K562 (cell line): ENCODE measurements around the gene ARHGAP28. TPM values are rescaled to one million over a fixed set of nuclear protein-coding genes. Genes with fewer than 3 reads are reported as not detected.

Source experiments
- GATAD2B ChIP-seq: fragments of 450-650 bp; IDR thresholded peaks from 2 replicates; pipeline ENCODE4 v1.6.1; 2017; ENCODE audit warnings: mild to moderate bottlenecking, borderline replicate concordance
- HCFC1 ChIP-seq: IDR thresholded peaks from 2 replicates; pipeline ENCODE4 v1.6.1; 2012; ENCODE audit warnings: low read depth, low read length, improper control_type of control experiment
- KLF13 ChIP-seq: fragments of 450-650 bp; IDR thresholded peaks from 2 replicates; pipeline ENCODE4 v1.6.1; 2016; ENCODE audit warnings: missing genetic modification characterization, low read depth, mild to moderate bottlenecking, missing compliant biosample characterization, moderate library complexity, borderline replicate concordance
- MYC ChIP-seq, 2 experiments: fragments of 250-450 bp in 1 of 2; sonication (Bioruptor Pico) in 1 of 2; IDR thresholded peaks; 2 replicates each; pipeline versions ENCODE4 v1.5.1 to v1.6.1; 2012 to 2021; ENCODE audit warnings: low read depth in 2 of 2, borderline replicate concordance in 1 of 2, improper control_type of control experiment in 1 of 2, low read length in 1 of 2, mild to moderate bottlenecking in 1 of 2, moderate library complexity in 1 of 2
- SMARCA4 ChIP-seq: fragments of 450-650 bp; IDR thresholded peaks from 2 replicates; pipeline ENCODE4 v1.6.1; 2016
- SMARCE1 ChIP-seq: fragments of 450-650 bp; IDR thresholded peaks from 2 replicates; pipeline ENCODE4 v1.7.1; 2016; ENCODE audit warnings: mild to moderate bottlenecking
- TEAD4 ChIP-seq, 2 experiments: sonication (generic) in 1 of 2; formaldehyde crosslinking in 1 of 2; IDR thresholded peaks; 2 replicates each; pipeline versions ENCODE4 v1.6.1 to v1.8.0; 2012 to 2022; ENCODE audit warnings: borderline replicate concordance in 1 of 2, inconsistent platforms in 1 of 2, low read length in 1 of 2, mild to moderate bottlenecking in 1 of 2, missing genetic modification reagents in 1 of 2
- ZNF766 ChIP-seq: fragments of 200-800 bp; sonication (Bioruptor generic); conservative IDR thresholded peaks from 2 replicates; pipeline ENCODE4 v1.6.1; 2016; ENCODE audit warnings: missing genetic modification characterization, missing compliant biosample characterization
- polyA plus RNA-seq, 8 experiments: library from polyadenylated mRNA; depleted of rRNA in 4 of 8; stranded (reverse) in 5 of 8; unstranded in 3 of 8; fragments of >200 nt; fragmentation: Nextera tagmentation in 2 of 8; fragmentation: Illumina TruSeq in 1 of 8; extraction: Ambion mirVana in 2 of 8; extraction: Trizol in 1 of 8; gene quantifications; 2 replicates each; pipeline versions ENCODE4 v1.2.1 to v1.2.3, GENCODE V29; 2011 to 2014; ENCODE audit warnings: inconsistent platforms in 1 of 8, missing spikeins in 1 of 8
- total RNA-seq, 7 experiments: library from RNA; depleted of rRNA in 6 of 7; stranded (reverse); fragments of >200 nt in 6 of 7; fragmentation: Illumina TruSeq in 2 of 7; extraction: Trizol in 2 of 7; gene quantifications; 2 replicates each; pipeline versions ENCODE4 v1.2.1 to v1.2.3, GENCODE V29; 2011 to 2021; ENCODE audit warnings: low replicate concordance in 1 of 7
- TF ChIP-seq, protein P1 (sequence below): fragments of 450-650 bp; IDR thresholded peaks from 2 replicates; pipeline ENCODE4 v1.6.1; 2017; ENCODE audit warnings: antibody characterized with exemption, mild to moderate bottlenecking
- TF ChIP-seq, protein P2 (sequence below), 2 experiments: fragments of 450-650 bp; IDR thresholded peaks; 2 replicates each; pipeline ENCODE4 v1.6.1; 2016; ENCODE audit warnings: mild to moderate bottlenecking in 2 of 2, borderline replicate concordance in 1 of 2, low read depth in 1 of 2, moderate library complexity in 1 of 2
- TF ChIP-seq, protein P3 (sequence below), 2 experiments: fragments of 450-650 bp; conservative IDR thresholded peaks; 2 replicates each; pipeline ENCODE4 v1.6.1; 2017; ENCODE audit warnings: mild to moderate bottlenecking in 2 of 2, moderate library complexity in 2 of 2

The ARHGAP28 gene
- total and polyA plus RNA-seq, 9 of the 15 experiments (the other 6 are each of a cell fraction or from before 2014, with no cell fraction given): 0.93 to 5.9 (median 5.0) TPM

DNA sequence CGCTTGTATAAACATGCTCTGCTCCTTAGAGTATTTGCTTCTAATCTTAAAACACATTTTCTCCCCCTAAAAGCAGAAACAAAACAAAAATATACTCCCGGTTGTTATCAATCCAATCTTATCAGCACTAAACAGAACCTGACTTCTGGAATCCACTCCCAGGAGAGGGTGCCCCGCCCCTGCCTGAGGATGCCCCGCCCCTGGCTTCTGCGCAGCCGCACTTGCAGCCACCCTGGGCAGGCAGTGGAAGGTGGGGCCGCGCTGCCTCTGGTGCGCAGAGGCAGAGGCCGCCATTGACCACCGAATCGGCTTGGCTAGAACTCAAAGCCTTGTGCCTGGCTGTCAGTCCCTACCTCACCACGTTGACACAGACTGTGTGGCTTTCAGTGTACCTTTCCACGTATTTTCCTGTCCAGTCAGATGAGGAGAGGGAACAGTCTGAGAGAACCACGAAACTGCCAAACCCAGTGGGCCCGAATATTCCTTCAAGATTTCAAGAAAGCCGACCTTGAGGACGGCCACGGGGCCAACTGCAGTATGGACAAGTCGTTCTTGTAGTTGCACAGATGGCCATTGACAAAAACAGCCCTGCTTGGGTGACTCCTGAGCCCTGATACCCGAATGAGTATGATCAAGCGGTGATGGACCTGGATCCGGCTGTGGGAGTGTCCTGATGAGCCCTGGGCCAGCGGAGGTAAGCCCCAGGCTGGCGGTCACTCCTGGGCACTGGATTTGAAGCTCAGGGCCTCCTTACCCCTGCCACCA is 46.2 kb upstream of the ARHGAP28 start (continued):
- TF ChIP-seq MYC (IDR thresholded peaks at IDR 0.05; ENCODE audit: low read depth, low read length) (peak; percentile 76), MYC (CRISPR knock-in tag; IDR thresholded peaks at IDR 0.05; ENCODE audit: borderline replicate concordance, low read depth) (no peak), ZNF766 (CRISPR knock-in tag) (0 out of 2 replicates have a peak, but pooled peaks have one; percentile 46), HCFC1 (peak; percentile 49), TEAD4 (IDR thresholded peaks at IDR 0.05; ENCODE audit: low read length) (peak; percentile 92), TEAD4 (CRISPR knock-in tag; IDR thresholded peaks at IDR 0.05; ENCODE audit: borderline replicate concordance) (no peak), SMARCA4 (peak; percentile 96), SMARCE1 (peak; percentile 96), GATAD2B (0 out of 2 replicates have a peak, but pooled peaks have one; percentile 28), KLF13 (tag) (0 out of 2 replicates have a peak, but pooled peaks have one; percentile 27)
- TF ChIP-seq, protein P1, sequence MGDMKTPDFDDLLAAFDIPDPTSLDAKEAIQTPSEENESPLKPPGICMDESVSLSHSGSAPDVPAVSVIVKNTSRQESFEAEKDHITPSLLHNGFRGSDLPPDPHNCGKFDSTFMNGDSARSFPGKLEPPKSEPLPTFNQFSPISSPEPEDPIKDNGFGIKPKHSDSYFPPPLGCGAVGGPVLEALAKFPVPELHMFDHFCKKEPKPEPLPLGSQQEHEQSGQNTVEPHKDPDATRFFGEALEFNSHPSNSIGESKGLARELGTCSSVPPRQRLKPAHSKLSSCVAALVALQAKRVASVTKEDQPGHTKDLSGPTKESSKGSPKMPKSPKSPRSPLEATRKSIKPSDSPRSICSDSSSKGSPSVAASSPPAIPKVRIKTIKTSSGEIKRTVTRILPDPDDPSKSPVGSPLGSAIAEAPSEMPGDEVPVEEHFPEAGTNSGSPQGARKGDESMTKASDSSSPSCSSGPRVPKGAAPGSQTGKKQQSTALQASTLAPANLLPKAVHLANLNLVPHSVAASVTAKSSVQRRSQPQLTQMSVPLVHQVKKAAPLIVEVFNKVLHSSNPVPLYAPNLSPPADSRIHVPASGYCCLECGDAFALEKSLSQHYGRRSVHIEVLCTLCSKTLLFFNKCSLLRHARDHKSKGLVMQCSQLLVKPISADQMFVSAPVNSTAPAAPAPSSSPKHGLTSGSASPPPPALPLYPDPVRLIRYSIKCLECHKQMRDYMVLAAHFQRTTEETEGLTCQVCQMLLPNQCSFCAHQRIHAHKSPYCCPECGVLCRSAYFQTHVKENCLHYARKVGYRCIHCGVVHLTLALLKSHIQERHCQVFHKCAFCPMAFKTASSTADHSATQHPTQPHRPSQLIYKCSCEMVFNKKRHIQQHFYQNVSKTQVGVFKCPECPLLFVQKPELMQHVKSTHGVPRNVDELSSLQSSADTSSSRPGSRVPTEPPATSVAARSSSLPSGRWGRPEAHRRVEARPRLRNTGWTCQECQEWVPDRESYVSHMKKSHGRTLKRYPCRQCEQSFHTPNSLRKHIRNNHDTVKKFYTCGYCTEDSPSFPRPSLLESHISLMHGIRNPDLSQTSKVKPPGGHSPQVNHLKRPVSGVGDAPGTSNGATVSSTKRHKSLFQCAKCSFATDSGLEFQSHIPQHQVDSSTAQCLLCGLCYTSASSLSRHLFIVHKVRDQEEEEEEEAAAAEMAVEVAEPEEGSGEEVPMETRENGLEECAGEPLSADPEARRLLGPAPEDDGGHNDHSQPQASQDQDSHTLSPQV: peak; percentile 53
- TF ChIP-seq, protein P2, sequence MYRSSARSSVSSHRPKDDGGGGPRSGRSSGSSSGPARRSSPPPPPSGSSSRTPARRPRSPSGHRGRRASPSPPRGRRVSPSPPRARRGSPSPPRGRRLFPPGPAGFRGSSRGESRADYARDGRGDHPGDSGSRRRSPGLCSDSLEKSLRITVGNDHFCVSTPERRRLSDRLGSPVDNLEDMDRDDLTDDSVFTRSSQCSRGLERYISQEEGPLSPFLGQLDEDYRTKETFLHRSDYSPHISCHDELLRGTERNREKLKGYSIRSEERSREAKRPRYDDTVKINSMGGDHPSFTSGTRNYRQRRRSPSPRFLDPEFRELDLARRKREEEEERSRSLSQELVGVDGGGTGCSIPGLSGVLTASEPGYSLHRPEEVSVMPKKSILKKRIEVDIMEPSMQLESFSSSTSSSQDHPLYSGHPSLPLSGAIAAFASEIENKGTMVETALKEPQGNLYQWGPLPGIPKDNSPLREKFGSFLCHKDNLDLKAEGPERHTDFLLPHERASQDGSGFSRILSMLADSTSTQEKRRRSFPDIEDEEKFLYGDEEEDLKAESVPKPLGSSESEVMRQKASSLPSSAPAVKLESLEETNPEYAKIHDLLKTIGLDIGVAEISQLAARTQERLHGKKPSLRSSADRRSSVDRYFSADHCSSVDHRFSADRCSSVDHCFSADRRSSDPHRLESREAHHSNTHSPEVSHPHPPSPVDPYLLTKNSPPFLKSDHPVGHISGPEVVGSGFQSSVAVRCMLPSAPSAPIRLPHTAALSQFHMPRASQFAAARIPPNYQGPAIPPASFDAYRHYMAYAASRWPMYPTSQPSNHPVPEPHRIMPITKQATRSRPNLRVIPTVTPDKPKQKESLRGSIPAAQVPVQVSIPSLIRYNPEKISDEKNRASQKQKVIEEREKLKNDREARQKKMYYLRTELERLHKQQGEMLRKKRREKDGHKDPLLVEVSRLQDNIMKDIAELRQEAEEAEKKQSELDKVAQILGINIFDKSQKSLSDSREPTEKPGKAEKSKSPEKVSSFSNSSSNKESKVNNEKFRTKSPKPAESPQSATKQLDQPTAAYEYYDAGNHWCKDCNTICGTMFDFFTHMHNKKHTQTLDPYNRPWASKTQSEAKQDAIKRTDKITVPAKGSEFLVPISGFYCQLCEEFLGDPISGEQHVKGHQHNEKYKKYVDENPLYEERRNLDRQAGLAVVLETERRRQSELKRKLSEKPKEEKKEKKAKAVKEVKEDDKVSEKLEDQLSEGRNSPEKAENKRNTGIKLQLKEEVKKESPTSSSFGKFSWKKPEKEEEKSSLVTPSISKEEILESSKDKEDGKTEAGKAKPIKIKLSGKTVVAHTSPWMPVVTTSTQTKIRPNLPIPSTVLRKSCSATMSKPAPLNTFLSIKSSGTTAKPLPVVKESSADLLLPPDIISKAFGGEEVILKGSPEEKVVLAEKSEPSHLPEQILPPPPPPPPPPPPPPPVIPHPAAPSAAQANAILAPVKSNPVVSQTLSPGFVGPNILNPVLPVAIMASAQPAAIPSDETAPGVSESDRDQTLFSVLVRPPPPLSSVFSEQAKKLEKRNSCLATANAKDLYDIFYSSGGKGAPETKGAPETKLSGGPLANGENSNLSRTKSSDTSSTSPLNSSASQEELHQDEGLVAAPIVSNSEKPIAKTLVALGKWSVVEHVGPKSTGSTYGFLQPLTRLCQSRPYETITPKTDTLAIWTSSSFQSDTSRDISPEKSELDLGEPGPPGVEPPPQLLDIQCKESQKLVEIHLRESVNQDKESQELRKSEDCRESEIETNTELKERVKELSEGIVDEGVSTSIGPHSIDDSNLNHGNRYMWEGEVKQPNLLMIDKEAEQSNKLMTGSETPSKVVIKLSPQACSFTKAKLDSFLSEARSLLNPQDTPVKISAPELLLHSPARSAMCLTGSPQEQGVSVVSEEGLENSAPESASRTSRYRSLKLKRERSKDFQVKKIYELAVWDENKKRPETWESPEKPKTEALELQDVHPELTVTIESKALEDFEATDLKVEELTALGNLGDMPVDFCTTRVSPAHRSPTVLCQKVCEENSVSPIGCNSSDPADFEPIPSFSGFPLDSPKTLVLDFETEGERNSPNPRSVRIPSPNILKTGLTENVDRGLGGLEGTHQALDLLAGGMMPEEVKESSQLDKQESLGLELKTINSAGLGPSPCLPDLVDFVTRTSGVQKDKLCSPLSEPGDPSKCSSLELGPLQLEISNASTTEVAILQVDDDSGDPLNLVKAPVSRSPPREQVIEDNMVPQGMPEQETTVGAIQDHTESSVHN (IDR thresholded peaks at IDR 0.05; ENCODE audit: borderline replicate concordance in 1 of 2, low read depth in 1 of 2): no peak
- TF ChIP-seq, protein P3, sequence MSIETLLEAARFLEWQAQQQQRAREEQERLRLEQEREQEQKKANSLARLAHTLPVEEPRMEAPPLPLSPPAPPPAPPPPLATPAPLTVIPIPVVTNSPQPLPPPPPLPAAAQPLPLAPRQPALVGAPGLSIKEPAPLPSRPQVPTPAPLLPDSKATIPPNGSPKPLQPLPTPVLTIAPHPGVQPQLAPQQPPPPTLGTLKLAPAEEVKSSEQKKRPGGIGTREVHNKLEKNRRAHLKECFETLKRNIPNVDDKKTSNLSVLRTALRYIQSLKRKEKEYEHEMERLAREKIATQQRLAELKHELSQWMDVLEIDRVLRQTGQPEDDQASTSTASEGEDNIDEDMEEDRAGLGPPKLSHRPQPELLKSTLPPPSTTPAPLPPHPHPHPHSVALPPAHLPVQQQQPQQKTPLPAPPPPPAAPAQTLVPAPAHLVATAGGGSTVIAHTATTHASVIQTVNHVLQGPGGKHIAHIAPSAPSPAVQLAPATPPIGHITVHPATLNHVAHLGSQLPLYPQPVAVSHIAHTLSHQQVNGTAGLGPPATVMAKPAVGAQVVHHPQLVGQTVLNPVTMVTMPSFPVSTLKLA (conservative IDR thresholded peaks at IDR 0.05): peak; percentile 51 to 76; a peak in 3 of 4 replicates
